Measurements from ENCODE around the gene XRCC3.

The XRCC3 gene

GRCh38 chr14:103725001-103725682 is 9.9 kb upstream of the XRCC3 start:
- DNase-seq, result no peak

GRCh38 chr14:103724116-103724515 is 8.9 kb upstream of the XRCC3 start:
- DNase-seq, result no peak

- DNase-seq, result no peak
Measured at GRCh38 chr14:103723748-103724081, 8.5 kb upstream of the XRCC3 start.

GRCh38 chr14:103721334-103722120 is 6.3 kb upstream of the XRCC3 start:
- no peak for DNase-seq

- no peak for DNase-seq
Measured at GRCh38 chr14:103719751-103720150, 4.5 kb upstream of the XRCC3 start.

GRCh38 chr14:103718572-103718971 is 3.3 kb upstream of the XRCC3 start:
- no peak for DNase-seq

GRCh38 chr14:103716899-103717411 is 1.7 kb upstream of the XRCC3 start:
- DNase-seq, result no peak

GRCh38 chr14:103716091-103716801 is 995 bp upstream of the XRCC3 start:
- DNase-seq, result peak; percentile 34

GRCh38 chr14:103714063-103714724 is 1.1 kb downstream of the XRCC3 start:
- no peak for DNase-seq

GRCh38 chr14:103713304-103714062 is 1.8 kb downstream of the XRCC3 start:
- DNase-seq, result no peak

- DNase-seq, result no peak
Measured at GRCh38 chr14:103712633-103713247, 2.5 kb downstream of the XRCC3 start.

GRCh38 chr14:103711516-103712431 is 3.5 kb downstream of the XRCC3 start:
- no peak for DNase-seq

- no peak for DNase-seq
Measured at GRCh38 chr14:103710771-103711377, 4.4 kb downstream of the XRCC3 start.

GRCh38 chr14:103709814-103710213 is 5.4 kb downstream of the XRCC3 start:
- DNase-seq, result no peak

GRCh38 chr14:103708750-103709187 is 6.5 kb downstream of the XRCC3 start:
- no peak for DNase-seq

GRCh38 chr14:103707329-103708263 is 7.7 kb downstream of the XRCC3 start:
- no peak for DNase-seq

GRCh38 chr14:103706551-103707328 is 8.5 kb downstream of the XRCC3 start:
- no peak for DNase-seq

Measured in EL (cell line).